ENCODE measurements around the gene NEMP1. TPM values are rescaled to one million over a fixed set of nuclear protein-coding genes. Genes with fewer than 3 reads are reported as not detected.
"Not testable (repeated sequence)": the region's sequence is repeated elsewhere in the genome, so short reads cannot be mapped to it uniquely, and the experiment has no call there.

NEMP1 gene
- total and polyA plus RNA-seq, 2 of the 8 experiments (the other 6 are each of a cell fraction or from before 2014, with no cell fraction given) = 30.1 to 43.2 TPM

- H2BK20ac ChIP-seq (ENCODE audit: low read length); H2AK5ac ChIP-seq (ENCODE audit: low read depth, low read length); H3K27me3 ChIP-seq (replicated peaks in 1 of 4; ENCODE audit: control insufficient read depth in 3 of 4, extremely low read depth in 1 of 4, insufficient read depth in 3 of 4, low read length in 3 of 4); H3K9ac ChIP-seq (replicated peaks in 1 of 4; ENCODE audit: extremely low read depth in 1 of 4, low read depth in 3 of 4, low read length in 3 of 4); H3K79me2 ChIP-seq (ENCODE audit: control insufficient read depth in 1 of 2, insufficient read depth in 2 of 2, low read length in 2 of 2); H2BK12ac ChIP-seq (ENCODE audit: low read depth, low read length); H3K4me2 ChIP-seq (ENCODE audit: insufficient read depth in 1 of 2, low read depth in 2 of 2, low read length in 2 of 2); H3K4ac ChIP-seq (replicated peaks; ENCODE audit: insufficient read length, low read depth, low read length); POLR2A ChIA-PET (ENCODE audit: partially characterized antibody); H2BK120ac ChIP-seq (replicated peaks; ENCODE audit: low read depth, low read length); H2BK15ac ChIP-seq (ENCODE audit: low read length); FAIRE-seq; H3K23me2 ChIP-seq (ENCODE audit: low read depth, low read length); H4K20me1 ChIP-seq (replicated peaks in 1 of 2; ENCODE audit: control insufficient read depth in 1 of 2, insufficient read depth in 2 of 2, low read length in 2 of 2); H2AFZ ChIP-seq (ENCODE audit: low read length); H4K5ac ChIP-seq (ENCODE audit: insufficient read length, low read depth, low read length); DNase-seq (ENCODE audit: low read depth in 1 of 2, low spot score in 2 of 2); H3K4me3 ChIP-seq (ENCODE audit: extremely low read depth in 1 of 4, insufficient read depth in 2 of 4, low read depth in 3 of 4, low read length in 4 of 4); H3K23ac ChIP-seq (ENCODE audit: insufficient read length); H3K27ac ChIP-seq (ENCODE audit: low read depth, low read length); H3K14ac ChIP-seq (ENCODE audit: insufficient read length); H2BK5ac ChIP-seq (ENCODE audit: low read depth, low read length); H4K91ac ChIP-seq (replicated peaks; ENCODE audit: insufficient read length, low read length); H3K9me3 ChIP-seq (ENCODE audit: insufficient read depth in 2 of 2, low read depth in 1 of 2, low read length in 1 of 2); H3K18ac ChIP-seq (ENCODE audit: extremely low read depth, low read length); H3K4me1 ChIP-seq (replicated peaks in 1 of 4; ENCODE audit: control insufficient read depth in 3 of 4, insufficient read depth in 4 of 4, low read length in 3 of 4); H4K8ac ChIP-seq (ENCODE audit: extremely low read depth, insufficient read depth, low read length); H3K79me1 ChIP-seq (ENCODE audit: low read depth, low read length); H3K36me3 ChIP-seq (ENCODE audit: control insufficient read depth in 2 of 4, insufficient read depth in 4 of 4, low read length in 3 of 4); H3K56ac ChIP-seq (replicated peaks; ENCODE audit: insufficient read length, low read depth, low read length): not testable (repeated sequence)
- WGBS, 2 experiments (ENCODE audit: extremely low coverage in 1 of 2, insufficient coverage in 1 of 2, insufficient read length in 1 of 2, insufficient replicate concordance in 2 of 2, low coverage in 1 of 2, low lambda C conversion rate in 2 of 2, missing lambda C conversion rate in 1 of 2) = 94% methylated on average over 5 of the region's 5 CpGs; no CpG with 5 or more reads in 1 of the 2 experiments
- CTCF ChIA-PET (ENCODE audit: partially characterized antibody) = interaction anchor here (0.7 to 10.1 kb wide), 8 partner anchors 9 to 102 kb away, joined by 3 to 95 read pairs (median 4); partner anchors contain the start of gene ZBTB39
Measured at GRCh38 chr12:57022324-57022723, 56.3 kb downstream of the NEMP1 start.
